HEK293 (cell line): ENCODE data around the gene CTCF.
A peak's percentile ranks its signal among the peaks of the same experiment; 100 is the strongest.

Source experiments
- GLI2 ChIP-seq: fragments of 450-650 bp; formaldehyde crosslinking; IDR thresholded peaks from 2 replicates; pipeline ENCODE4; 2017; ENCODE audit warnings: missing biosample characterization, missing genetic modification characterization, low read depth, borderline replicate concordance
- GLIS1 ChIP-seq: fragments of 450-650 bp; formaldehyde crosslinking; IDR thresholded peaks from 2 replicates; pipeline ENCODE4 v1.5.1; 2016; ENCODE audit warnings: missing biosample characterization, missing genetic modification characterization
- SALL2 ChIP-seq: fragments of 450-650 bp; formaldehyde crosslinking; IDR thresholded peaks from 2 replicates; pipeline ENCODE4 v1.5.0; 2017; ENCODE audit warnings: missing biosample characterization, mild to moderate bottlenecking, missing genetic modification characterization, borderline replicate concordance
- ZBTB11 ChIP-seq: fragments of 450-650 bp; formaldehyde crosslinking; conservative IDR thresholded peaks from 2 replicates; pipeline ENCODE4 v1.5.1; 2016; ENCODE audit warnings: low read depth, missing biosample characterization, missing genetic modification characterization
- ZBTB21 ChIP-seq: fragments of 450-650 bp; formaldehyde crosslinking; IDR thresholded peaks from 2 replicates; pipeline ENCODE4 v1.5.1; 2017; ENCODE audit warnings: missing biosample characterization, missing genetic modification characterization
- ZBTB48 ChIP-seq: fragments of 450-650 bp; formaldehyde crosslinking; IDR thresholded peaks from 2 replicates; pipeline ENCODE4 v1.5.1; 2016; ENCODE audit warnings: missing biosample characterization, missing genetic modification characterization
- ZNF10 ChIP-seq: fragments of 450-650 bp; formaldehyde crosslinking; IDR thresholded peaks from 2 replicates; pipeline ENCODE4 v1.5.1; 2017; ENCODE audit warnings: missing biosample characterization, missing genetic modification characterization
- ZNF132 ChIP-seq: fragments of 450-650 bp; formaldehyde crosslinking; IDR thresholded peaks from 2 replicates; pipeline ENCODE4 v1.5.1; 2017; ENCODE audit warnings: missing biosample characterization, missing genetic modification characterization, borderline replicate concordance
- ZNF174 ChIP-seq: fragments of 450-650 bp; formaldehyde crosslinking; IDR thresholded peaks from 2 replicates; pipeline ENCODE4 v1.5.0; 2017; ENCODE audit warnings: missing biosample characterization, mild to moderate bottlenecking, missing genetic modification characterization
- ZNF18 ChIP-seq: fragments of 450-650 bp; formaldehyde crosslinking; IDR thresholded peaks from 2 replicates; pipeline ENCODE4 v1.5.1; 2016; ENCODE audit warnings: missing biosample characterization, missing genetic modification characterization
- ZNF202 ChIP-seq: fragments of 450-650 bp; formaldehyde crosslinking; IDR thresholded peaks from 2 replicates; pipeline ENCODE4 v1.5.1; 2016; ENCODE audit warnings: missing biosample characterization, missing genetic modification characterization, borderline replicate concordance
- ZNF214 ChIP-seq: fragments of 450-650 bp; formaldehyde crosslinking; IDR thresholded peaks from 2 replicates; pipeline ENCODE4 v1.5.1; 2017; ENCODE audit warnings: missing biosample characterization, mild to moderate bottlenecking, missing genetic modification characterization, borderline replicate concordance
- ZNF350 ChIP-seq: fragments of 450-650 bp; formaldehyde crosslinking; IDR thresholded peaks from 2 replicates; pipeline ENCODE4 v1.5.0; 2017; ENCODE audit warnings: missing biosample characterization, mild to moderate bottlenecking, missing genetic modification characterization
- ZNF394 ChIP-seq: fragments of 450-650 bp; formaldehyde crosslinking; IDR thresholded peaks from 2 replicates; pipeline ENCODE4 v1.5.1; 2016; ENCODE audit warnings: missing biosample characterization, missing genetic modification characterization, mild to moderate bottlenecking, moderate library complexity, borderline replicate concordance
- ZNF416 ChIP-seq: fragments of 450-650 bp; formaldehyde crosslinking; IDR thresholded peaks from 2 replicates; pipeline ENCODE4 v1.5.1; 2016; ENCODE audit warnings: missing biosample characterization, missing genetic modification characterization
- ZNF423 ChIP-seq: fragments of 450-650 bp; formaldehyde crosslinking; IDR thresholded peaks from 2 replicates; pipeline ENCODE4 v1.5.1; 2016; ENCODE audit warnings: missing biosample characterization, missing genetic modification characterization
- ZNF433 ChIP-seq: fragments of 450-650 bp; formaldehyde crosslinking; IDR thresholded peaks from 2 replicates; pipeline ENCODE4 v1.5.1; 2016; ENCODE audit warnings: missing biosample characterization, missing genetic modification characterization, low read depth
- ZNF518A ChIP-seq: fragments of 450-650 bp; formaldehyde crosslinking; conservative IDR thresholded peaks from 2 replicates; pipeline ENCODE4 v1.5.1; 2016; ENCODE audit warnings: low read depth, missing biosample characterization, missing genetic modification characterization
- ZNF521 ChIP-seq: fragments of 450-650 bp; formaldehyde crosslinking; IDR thresholded peaks from 2 replicates; pipeline ENCODE4 v1.5.1; 2017; ENCODE audit warnings: missing biosample characterization, mild to moderate bottlenecking, missing genetic modification characterization
- ZNF544 ChIP-seq: fragments of 450-650 bp; formaldehyde crosslinking; IDR thresholded peaks from 2 replicates; pipeline ENCODE4 v1.5.0; 2017; ENCODE audit warnings: missing biosample characterization, missing genetic modification characterization
- ZNF548 ChIP-seq: fragments of 450-650 bp; formaldehyde crosslinking; IDR thresholded peaks from 2 replicates; pipeline ENCODE4 v1.5.1; 2016; ENCODE audit warnings: missing biosample characterization, missing genetic modification characterization
- ZNF610 ChIP-seq: fragments of 450-650 bp; formaldehyde crosslinking; IDR thresholded peaks from 2 replicates; pipeline ENCODE4 v1.5.1; 2016; ENCODE audit warnings: missing biosample characterization, missing genetic modification characterization, borderline replicate concordance
- ZNF623 ChIP-seq: fragments of 450-650 bp; formaldehyde crosslinking; IDR thresholded peaks from 2 replicates; pipeline ENCODE4 v1.5.1; 2016; ENCODE audit warnings: missing biosample characterization, missing genetic modification characterization
- ZNF626 ChIP-seq: fragments of 450-650 bp; sonication (Bioruptor Pico); formaldehyde crosslinking; IDR thresholded peaks from 2 replicates; pipeline ENCODE4 v1.5.1; 2018; ENCODE audit warnings: missing biosample characterization, missing genetic modification characterization, inconsistent platforms
- ZNF660 ChIP-seq: fragments of 450-650 bp; IDR thresholded peaks from 2 replicates; pipeline ENCODE4 v1.5.1; 2018; ENCODE audit warnings: missing biosample characterization, mild to moderate bottlenecking, missing genetic modification characterization
- ZNF692 ChIP-seq: fragments of 450-650 bp; formaldehyde crosslinking; IDR thresholded peaks from 2 replicates; pipeline ENCODE4 v1.5.1; 2016; ENCODE audit warnings: missing biosample characterization, missing genetic modification characterization
- ZNF704 ChIP-seq: fragments of 450-650 bp; formaldehyde crosslinking; IDR thresholded peaks from 2 replicates; pipeline ENCODE4 v1.5.1; 2016; ENCODE audit warnings: missing biosample characterization, missing genetic modification characterization

CTCF gene

GRCh38 chr16:67667817-67668494, 105.6 kb downstream of the CTCF start (continued):
- TF ChIP-seq ZBTB11 (tag by site-specific recombination) (no peak), ZNF174 (no peak), ZBTB21 (tag by site-specific recombination) (no peak), ZNF692 (peak; percentile 98), ZNF626 (tag by site-specific recombination) (no peak), ZNF423 (tag by site-specific recombination) (no peak), ZNF548 (tag by site-specific recombination) (no peak), ZNF544 (no peak), ZNF521 (tag by site-specific recombination) (no peak), ZNF433 (tag by site-specific recombination) (no peak), ZNF660 (tag by site-specific recombination) (0 out of 2 replicates have a peak, but pooled peaks have one; percentile 40), ZNF610 (tag by site-specific recombination) (no peak), ZNF132 (tag by site-specific recombination) (no peak), ZNF704 (tag by site-specific recombination) (no peak), ZNF518A (no peak), GLI2 (tag by site-specific recombination) (no peak), ZBTB48 (tag by site-specific recombination) (peak; percentile 35; the same call in 1 of the 2 replicates), ZNF623 (tag by site-specific recombination) (no peak), SALL2 (no peak), ZNF18 (tag by site-specific recombination) (no peak), ZNF394 (tag by site-specific recombination) (no peak), ZNF214 (tag by site-specific recombination) (no peak), ZNF416 (tag by site-specific recombination) (no peak), GLIS1 (0 out of 2 replicates have a peak, but pooled peaks have one; percentile 6), ZNF10 (tag by site-specific recombination) (no peak), ZNF202 (tag by site-specific recombination) (no peak), ZNF350 (tag by site-specific recombination) (no peak)
